Stomach (tissue), 4 donors: ENCODE measurements around the gene SPATA3.

ENCODE experiments used
- CTCF ChIP-seq, 7 experiments: fragments of 450-650 bp in 4 of 7; fragments of 200-600 bp in 3 of 7; sonication (generic) in 3 of 7; IDR thresholded peaks; one replicate each; pipeline ENCODE4 v1.5.1; 2016 to 2019; ENCODE audit warnings: antibody characterized with exemption in 7 of 7, control low read depth in 2 of 7, mild to moderate bottlenecking in 1 of 7
- EP300 ChIP-seq: sonication (generic); formaldehyde crosslinking; IDR thresholded peaks from one replicate; pipeline ENCODE4 v1.6.1; 2017; ENCODE audit warnings: antibody characterized with exemption

- TF ChIP-seq CTCF (IDR thresholded peaks at IDR 0.05) (no peak), EP300 (no peak)
Observed at GRCh38 chr2:231017231-231017598, 21.3 kb downstream of the SPATA3 start.
